ENCODE data around the gene KCNC4.

The KCNC4 gene

GRCh38 chr1:110233861-110234260 is 23.7 kb downstream of the KCNC4 start:
- DNase-seq = no peak

- DNase-seq = no peak
Observed at GRCh38 chr1:110234691-110235090, 24.6 kb downstream of the KCNC4 start.

GRCh38 chr1:110235181-110235833 is 25.2 kb downstream of the KCNC4 start:
- no peak for DNase-seq

- no peak for DNase-seq
Observed at GRCh38 chr1:110235834-110236682, 25.9 kb downstream of the KCNC4 start.

GRCh38 chr1:110237386-110238152 is 27.5 kb downstream of the KCNC4 start:
- DNase-seq = no peak

GRCh38 chr1:110239441-110240430 is 29.6 kb downstream of the KCNC4 start:
- DNase-seq = no peak

- no peak for DNase-seq
Observed at GRCh38 chr1:110240476-110241210, 30.5 kb downstream of the KCNC4 start.

- no peak for DNase-seq
Observed at GRCh38 chr1:110241516-110241915, 31.4 kb downstream of the KCNC4 start.

GRCh38 chr1:110242062-110242461 is 31.9 kb downstream of the KCNC4 start:
- no peak for DNase-seq

- DNase-seq = no peak
Observed at GRCh38 chr1:110242731-110243130, 32.6 kb downstream of the KCNC4 start.

- no peak for DNase-seq
Observed at GRCh38 chr1:110243146-110243545, 33.0 kb downstream of the KCNC4 start.

GRCh38 chr1:110243574-110243973 is 33.5 kb downstream of the KCNC4 start:
- no peak for DNase-seq

GRCh38 chr1:110245876-110246620 is 35.9 kb downstream of the KCNC4 start:
- DNase-seq = no peak

- no peak for DNase-seq
Observed at GRCh38 chr1:110248746-110249145, 38.6 kb downstream of the KCNC4 start.

GRCh38 chr1:110249256-110249655 is 39.1 kb downstream of the KCNC4 start:
- DNase-seq = no peak

GRCh38 chr1:110250008-110250407 is 39.9 kb downstream of the KCNC4 start:
- no peak for DNase-seq

- DNase-seq = no peak
Observed at GRCh38 chr1:110250749-110251148, 40.6 kb downstream of the KCNC4 start.

- no peak for DNase-seq
Observed at GRCh38 chr1:110253213-110253612, 43.1 kb downstream of the KCNC4 start.

- no peak for DNase-seq
Observed at GRCh38 chr1:110254604-110255391, 44.7 kb downstream of the KCNC4 start.

- DNase-seq = no peak
Observed at GRCh38 chr1:110255392-110255787, 45.3 kb downstream of the KCNC4 start.

All from Kasumi-1 (cell line).